Lung microvascular endothelial cell (primary cell): ENCODE measurements around the gene CACFD1. TPM values are rescaled to one million over a fixed set of nuclear protein-coding genes. Genes with fewer than 3 reads are reported as not detected.
A peak's percentile ranks its signal among the peaks of the same experiment; 100 is the strongest.

Source experiments
- DNase-seq, 2 donors: peaks; one replicate each; pipeline versions ENCODE4 v3.0.0 to v3.0.0-alpha.2; 2010; ENCODE audit warnings: low read depth in 2 of 2
- total RNA-seq: library from RNA; depleted of rRNA; stranded (reverse); fragments of >200 nt; gene quantifications from 2 replicates; pipeline ENCODE4 v1.2.1, GENCODE V29; 2014

CACFD1 gene
- total RNA-seq, 1 donor from 2014 or later, result 15.9 TPM

- peak; percentile 81 to 84 for DNase-seq
Measured at GRCh38 chr9:133478851-133479711, 19.3 kb downstream of the CACFD1 start, which contains the start of gene SLC2A6. Gene SLC2A6 (minus strand): TSS chr9:133479099. CDS start chr9:133479059, 40 bp downstream.

- DNase-seq, result no peak
Measured at GRCh38 chr9:133483611-133484010, 23.8 kb downstream of the CACFD1 start.

DNA sequence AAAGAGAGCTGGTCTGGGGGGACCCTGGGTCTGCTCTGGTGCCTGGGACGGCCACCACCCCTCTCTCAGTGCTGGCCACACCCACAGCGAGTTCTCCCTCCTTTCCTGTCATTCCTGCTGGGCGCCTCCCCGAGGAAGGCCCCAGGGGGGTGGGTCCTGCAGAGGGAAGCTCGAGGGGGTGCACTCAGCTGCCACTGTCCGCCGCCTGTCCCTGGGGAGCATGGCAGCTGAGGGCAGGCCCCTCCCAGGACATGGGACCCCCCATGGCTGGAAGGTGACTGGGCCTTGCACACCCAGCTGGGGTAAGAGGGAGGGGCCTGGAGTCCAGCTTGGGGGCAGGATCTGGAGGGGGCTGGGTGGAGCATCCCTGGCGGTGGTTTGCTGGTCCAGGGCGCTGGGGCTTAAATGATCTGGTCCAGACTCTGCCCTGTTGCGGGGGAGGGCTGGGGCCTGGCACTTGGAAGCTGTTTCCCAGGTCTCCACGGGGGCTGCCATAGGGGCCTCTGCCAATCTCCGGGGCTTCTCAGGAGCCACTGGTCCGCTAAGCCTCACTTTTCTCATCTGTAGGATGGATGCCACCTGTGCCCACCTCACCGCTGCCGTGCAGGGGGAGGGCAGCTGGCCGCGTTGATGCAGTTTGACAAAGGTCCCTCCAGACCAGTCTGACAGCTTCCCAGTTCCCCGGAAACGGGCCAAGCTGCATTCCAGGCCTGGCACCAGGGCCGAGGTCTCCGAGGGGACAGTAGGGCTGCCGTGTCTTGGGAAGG is 25.1 kb downstream of the CACFD1 start:
- DNase-seq, result no peak

DNA sequence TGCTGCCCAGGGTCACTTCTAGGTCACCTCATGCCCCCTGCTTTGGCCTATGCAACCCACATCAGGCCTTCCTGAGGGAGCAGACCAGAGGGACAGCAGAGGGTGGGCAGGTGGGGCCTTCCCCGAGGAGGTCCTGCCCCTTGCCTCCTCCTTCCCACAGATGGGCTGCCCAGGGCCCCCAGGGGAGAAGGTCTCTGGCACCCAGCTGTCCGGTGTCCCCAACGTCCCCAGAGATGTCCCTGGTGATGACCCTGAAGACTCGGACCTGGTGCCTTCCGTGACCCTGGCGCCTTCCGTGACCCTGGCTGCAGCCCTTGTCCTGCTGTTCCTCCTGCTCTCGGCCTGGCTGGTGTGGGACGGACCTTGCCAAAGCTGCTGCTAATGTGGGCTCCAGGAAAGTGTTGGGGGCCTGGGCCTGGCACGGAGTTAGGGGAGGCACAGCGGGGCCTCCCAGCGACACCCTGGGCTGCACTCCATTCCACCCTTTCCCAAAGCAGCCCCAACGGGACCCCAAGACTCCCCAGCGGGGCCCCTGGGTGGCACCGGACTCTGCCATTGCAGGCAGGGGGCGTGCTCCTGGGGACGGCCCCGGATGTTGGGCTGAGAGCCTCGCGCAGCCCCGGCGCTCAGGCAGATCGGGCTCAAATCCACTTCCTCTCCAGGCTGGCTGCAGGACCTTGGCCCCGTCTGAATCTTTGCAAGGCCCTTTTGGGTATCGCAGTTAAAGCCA is 25.9 kb downstream of the CACFD1 start:
- no peak for DNase-seq

DNA sequence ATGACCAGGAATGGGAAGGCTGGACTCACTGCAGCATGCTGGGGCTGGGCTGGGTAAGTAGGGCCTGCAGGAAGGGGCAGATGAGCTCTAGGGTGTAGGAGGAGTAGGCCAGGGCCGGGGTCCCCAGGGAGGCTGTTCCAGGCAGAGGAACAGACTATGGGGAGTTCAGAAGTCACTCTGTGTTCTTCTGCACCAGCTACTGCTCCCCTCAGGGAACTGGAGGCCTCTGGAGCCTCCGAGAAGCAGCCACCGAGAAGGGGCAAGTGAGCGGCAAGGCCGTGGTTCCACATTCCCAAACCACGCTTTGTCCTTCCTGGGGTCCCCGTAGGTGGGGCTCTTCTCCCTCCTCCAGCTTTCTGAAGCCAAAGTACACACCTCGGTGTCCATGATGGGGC is 27.6 kb downstream of the CACFD1 start:
- DNase-seq, result no peak

GRCh38 chr9:133488686-133489252 is 29.0 kb downstream of the CACFD1 start:
- no peak for DNase-seq

DNA sequence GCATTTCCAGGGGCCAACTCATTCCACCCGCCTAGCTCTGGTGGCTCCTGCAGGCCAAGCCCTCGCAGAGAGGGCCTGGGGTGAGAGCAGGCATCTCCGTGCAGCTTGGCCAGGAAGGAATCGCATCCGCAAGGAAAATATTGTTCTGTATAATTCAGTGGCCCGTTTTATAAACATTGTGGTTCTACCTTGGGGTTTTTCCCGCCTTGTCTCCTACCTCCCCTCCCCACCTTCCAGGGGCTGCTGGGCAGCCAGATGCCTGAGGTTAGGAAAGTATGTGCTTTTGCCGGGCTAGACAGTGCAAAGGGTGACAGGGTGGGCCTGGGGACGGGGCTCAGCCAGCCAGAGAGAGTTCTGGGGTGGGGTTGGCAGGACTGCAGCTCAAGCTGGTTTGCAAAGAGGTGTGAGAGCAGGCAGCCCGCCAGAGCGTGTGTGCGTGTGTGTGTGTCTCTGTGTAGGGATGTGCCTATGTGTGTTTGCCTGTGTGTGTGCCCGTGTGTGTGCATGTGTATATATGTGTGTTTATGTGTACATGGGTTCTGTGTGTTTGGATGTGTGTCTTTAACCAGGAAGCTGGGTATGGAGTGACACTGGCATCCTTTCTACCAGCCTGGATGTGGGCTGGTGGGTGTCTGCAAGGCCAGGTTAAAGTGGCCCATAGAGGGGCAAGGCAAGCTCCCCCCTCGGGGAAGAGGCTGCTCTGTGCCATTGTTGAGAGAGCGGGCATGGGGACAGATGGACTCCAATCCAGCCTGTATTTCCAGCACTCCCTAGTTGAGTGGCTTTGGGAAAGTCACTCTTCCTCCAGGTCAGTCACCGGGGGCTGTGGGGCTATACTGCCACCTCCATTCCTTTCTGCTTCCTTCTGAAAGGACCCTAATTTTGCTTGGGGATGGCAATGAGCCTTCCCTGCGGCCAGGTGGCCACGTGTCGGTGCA is 29.7 kb downstream of the CACFD1 start:
- no peak for DNase-seq

DNA sequence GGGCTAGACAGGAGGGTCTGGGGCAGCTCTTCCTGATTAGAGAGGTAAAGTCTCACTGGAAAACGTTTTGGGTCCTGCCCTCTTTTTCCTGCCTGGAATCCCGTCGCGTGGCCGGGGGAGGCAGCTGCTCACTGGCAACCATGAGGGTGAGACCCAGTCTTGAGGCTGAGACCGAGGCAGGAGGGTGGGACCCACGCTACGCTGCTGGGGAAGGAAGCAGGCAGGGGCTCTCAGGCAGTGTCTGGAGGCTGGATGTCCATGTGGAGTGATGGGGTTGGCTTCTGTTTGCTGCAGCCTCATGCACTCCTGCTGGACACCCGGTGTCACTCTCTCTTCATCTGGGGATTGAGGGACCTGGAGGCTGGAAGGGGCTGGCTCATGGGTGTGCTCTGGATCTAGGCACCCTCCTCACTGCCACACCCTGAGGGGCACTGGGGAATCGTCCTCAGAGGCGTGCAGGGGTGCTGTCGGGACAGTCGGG is 30.5 kb downstream of the CACFD1 start:
- no peak for DNase-seq

- DNase-seq, result no peak
Measured at GRCh38 chr9:133490865-133491655, 31.3 kb downstream of the CACFD1 start.

GRCh38 chr9:133491656-133491925 is 31.8 kb downstream of the CACFD1 start:
- no peak for DNase-seq

- DNase-seq, result peak in 1 of 2 donors; percentile 57
Measured at GRCh38 chr9:133492061-133493021, 32.6 kb downstream of the CACFD1 start.

- no peak for DNase-seq
Measured at GRCh38 chr9:133493428-133493827, 33.6 kb downstream of the CACFD1 start.

DNA sequence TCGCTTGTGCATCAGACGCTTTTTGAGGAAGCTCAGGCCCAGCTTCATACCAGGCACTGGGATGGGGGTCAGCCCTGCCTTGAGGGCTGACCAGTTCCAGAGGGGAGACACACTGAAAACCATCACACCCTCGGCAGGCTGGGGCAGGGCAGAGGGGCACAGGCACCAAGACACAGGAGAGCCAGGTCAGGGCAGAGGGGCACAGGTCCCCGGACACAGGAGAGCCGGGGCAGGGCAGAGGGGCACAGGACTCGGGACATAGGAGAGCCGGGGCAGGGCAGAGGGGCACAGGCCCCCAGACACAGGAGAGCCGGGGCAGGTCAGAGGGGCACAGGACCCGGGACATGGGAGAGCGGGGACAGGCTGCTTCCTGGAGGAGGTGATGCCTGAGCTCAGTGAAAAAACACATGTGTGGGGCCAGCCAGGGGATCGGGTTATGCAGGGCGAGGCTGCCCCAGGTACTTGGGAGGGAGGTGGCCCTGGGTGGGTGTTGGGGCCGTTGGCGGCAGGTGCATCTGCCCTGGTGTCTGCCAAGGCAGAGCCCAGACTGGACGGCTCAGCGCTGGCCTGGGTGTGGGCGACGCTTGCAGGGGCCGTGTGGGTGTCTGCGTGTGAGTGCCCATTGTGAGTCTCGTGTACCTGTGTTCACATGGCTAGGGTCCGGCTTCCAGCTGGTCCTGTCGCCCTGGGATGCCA is 34.2 kb downstream of the CACFD1 start:
- DNase-seq, result no peak

GRCh38 chr9:133494636-133495326 is 35.0 kb downstream of the CACFD1 start:
- DNase-seq, result no peak

DNA sequence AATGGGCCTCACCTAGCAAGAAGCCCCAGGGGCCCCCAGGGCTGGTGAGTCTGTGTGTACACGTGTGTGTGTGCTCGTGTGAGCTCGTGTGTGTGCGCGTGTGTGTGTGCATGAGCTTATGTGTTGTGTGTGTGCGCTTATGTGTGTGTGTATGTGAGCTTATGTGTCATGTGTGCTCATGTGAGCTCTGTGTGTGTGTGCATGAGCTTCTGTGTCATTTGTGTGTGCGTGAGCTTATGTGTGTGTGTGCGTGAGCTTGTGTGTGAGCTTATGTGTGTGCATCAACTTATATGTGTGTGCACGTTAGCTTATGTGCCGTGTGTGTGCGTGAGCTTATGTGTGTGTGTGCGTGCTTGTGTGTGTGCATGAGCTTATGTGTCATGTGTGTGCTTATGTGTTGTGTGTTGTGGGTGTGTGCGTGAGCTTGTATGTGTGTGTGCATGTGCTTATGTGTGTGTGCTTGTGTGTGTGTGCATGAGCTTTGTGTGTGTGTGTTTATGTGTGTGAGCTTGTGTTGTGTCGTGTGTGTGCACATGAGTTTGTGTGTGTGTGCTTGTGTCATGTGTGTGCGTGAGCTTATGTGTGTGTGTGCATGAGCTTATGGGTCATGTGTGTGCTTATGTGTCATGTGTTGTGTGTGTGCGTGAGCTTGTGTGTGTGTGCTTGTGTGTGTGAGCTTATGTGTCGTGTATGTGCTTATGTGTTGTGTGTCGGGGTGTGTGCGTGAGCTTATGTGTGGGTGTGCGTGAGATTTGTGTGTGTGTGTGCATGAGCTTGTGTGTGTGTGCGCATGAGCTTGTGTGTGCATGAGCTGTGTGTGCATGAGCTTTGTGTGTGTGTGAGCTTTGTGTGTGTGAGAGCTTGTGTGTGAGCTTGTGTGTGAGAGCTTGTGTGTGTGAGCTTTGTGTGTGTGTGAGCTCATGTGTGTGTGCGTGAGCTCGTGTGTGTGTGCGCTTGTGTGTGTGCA is 35.8 kb downstream of the CACFD1 start:
- no peak for DNase-seq
